NOMO-1 (cell line): Measurements from ENCODE around the gene ZNF761.
"Not testable (repeated sequence)": the region's sequence is repeated elsewhere in the genome, so short reads cannot be mapped to it uniquely, and the experiment has no call there.

Source experiments
- DNase-seq, 2 experiments: peaks; one replicate each; lab custom pipeline; 2025; ENCODE audit not compliant: unreplicated experiment in 2 of 2; lab: John Stamatoyannopoulos, UW

ZNF761 gene

GRCh38 chr19:53455828-53456227 is 24.0 kb downstream of the ZNF761 start:
- no peak for DNase-seq

- not testable (repeated sequence) for DNase-seq
Observed at GRCh38 chr19:53460131-53460721, 28.4 kb downstream of the ZNF761 start.

DNA sequence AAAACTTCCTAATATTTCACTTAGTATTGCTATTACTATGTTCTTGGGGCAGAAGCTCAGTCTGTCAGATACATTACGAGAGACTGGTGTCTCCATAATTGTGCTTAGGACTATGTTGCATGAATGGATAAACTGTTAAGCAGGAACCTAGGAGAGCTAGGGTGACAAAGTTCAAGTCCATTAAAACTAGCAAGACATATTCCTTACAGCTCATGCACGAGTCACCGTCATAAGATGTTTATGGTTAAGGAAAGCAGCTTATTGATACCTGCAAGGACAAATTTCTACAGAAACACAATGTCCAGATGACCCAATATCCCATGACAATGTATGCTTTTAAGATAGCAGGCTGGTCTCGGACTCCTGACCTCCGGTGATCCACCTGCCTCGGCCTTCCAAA is 30.1 kb downstream of the ZNF761 start:
- no peak for DNase-seq

- no peak for DNase-seq
Observed at GRCh38 chr19:53462861-53463260, 31.1 kb downstream of the ZNF761 start.

DNA sequence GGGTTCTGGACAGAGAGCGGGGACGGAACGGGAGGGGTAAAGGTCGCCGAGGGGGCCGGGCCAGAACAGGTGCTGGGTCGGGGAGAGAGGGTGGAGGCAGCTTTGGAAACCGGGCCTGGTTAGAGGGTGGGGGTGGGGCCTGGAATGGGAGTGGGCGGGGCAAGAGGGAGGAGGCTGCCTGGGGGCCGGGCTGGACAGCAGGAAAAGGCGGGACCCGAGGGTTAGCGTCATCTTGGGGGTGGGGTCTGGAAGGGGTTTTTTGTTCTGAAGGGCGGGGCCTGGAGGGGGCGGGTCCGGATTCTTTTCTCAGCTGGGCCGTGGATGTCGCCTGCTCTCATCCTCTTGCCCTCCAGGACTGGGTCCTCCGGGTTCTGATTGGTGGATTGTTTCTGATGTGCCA is 31.5 kb downstream of the ZNF761 start:
- DNase-seq, result no peak

GRCh38 chr19:53466726-53467484 is 35.1 kb downstream of the ZNF761 start:
- peak in 1 of 2 experiments; percentile 27 for DNase-seq

GRCh38 chr19:53467485-53468262 is 35.9 kb downstream of the ZNF761 start, which contains the start of gene ZNF813:
Gene ZNF813 (plus strand): TSS chr19:53467733. CDS start chr19:53483823, 16,090 bp downstream.
- DNase-seq, result peak; percentile 76 to 87

GRCh38 chr19:53468628-53469027 is 36.8 kb downstream of the ZNF761 start:
- DNase-seq, result not testable (repeated sequence)

- no peak for DNase-seq
Observed at GRCh38 chr19:53471916-53472315, 40.1 kb downstream of the ZNF761 start.

GRCh38 chr19:53474832-53475231 is 43.0 kb downstream of the ZNF761 start:
- DNase-seq, result not testable (repeated sequence)

DNA sequence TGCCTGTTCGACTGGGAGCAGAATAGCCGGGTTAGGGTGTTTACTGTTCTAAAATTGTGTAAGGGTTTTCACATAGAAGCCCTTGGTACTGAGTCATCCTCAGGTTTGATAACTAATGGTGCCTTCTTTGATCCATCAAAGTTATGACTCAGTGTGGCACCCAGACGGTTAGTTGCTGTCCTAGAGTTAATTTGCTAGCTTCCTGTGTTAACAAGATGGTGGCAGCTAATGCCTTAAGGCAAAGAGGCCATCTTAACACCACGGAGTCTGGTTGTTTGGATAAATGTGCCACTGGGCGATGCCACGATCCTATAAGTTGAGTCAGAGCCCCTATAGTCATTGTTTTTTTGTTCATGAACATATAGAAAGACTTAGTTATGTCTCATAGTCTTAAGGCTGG is 43.7 kb downstream of the ZNF761 start:
- DNase-seq, result not testable (repeated sequence)

GRCh38 chr19:53483751-53484150 is 52.0 kb downstream of the ZNF761 start:
- not testable (repeated sequence) for DNase-seq

DNA sequence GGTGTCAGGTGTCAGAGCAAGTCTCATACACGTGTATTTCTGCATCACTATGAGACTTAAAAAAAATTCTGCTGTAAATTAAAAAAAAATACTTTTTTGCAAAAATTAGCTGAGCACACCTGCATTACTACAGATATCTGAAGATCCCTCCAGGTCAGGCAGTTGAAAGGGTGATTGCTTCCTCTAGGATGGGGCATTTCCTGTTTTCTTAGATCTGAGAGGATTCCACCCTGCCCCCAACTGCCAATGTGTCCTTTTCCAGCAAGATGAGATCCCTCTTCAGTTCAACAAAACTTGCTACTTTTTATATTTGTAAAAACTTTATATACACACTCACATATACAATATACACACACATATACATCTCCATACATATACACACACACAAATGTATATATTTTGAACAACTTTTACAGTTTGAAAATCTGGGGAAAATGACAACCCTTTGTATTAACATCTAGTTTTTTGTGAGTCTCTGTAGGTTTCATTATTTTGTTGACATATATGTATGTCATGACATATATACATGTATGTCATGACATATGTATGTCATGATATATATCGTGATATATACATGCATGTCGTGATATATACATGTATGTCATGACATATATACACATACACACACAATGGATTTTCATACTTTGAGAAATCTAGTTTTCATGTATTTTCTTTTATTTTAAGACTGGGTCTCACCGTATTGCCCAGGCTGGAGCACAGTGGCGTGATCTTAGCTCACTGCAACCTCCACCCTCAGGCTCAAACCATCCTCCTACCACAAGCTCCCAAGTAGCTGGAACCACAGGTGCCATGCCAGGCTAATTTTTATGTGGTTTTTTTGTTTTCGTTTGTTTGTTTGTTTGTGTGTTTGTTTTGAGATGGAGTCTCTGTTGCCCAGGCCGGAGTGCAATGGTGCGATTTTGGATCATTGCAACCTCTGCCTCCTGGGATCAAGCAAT is 53.5 kb downstream of the ZNF761 start:
- no peak for DNase-seq

DNA sequence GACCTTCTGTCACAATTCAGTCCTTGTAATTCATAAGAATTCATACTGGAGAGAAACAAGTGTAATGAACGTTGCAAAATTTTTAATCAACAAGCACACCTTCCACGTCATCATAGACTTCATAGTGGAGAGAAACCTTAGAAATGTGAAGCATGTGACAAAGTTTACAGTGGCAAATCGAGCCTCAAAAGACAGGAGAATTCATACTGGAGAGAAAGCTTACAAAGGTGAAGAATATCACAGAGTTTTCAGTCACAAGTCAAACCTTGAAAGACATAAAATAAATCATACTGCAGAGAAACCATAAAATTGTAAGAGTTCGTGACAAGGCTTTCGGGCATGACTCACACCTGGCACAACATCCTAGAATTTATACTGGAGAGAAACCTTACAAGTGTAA is 60.4 kb downstream of the ZNF761 start:
- no peak for DNase-seq

DNA sequence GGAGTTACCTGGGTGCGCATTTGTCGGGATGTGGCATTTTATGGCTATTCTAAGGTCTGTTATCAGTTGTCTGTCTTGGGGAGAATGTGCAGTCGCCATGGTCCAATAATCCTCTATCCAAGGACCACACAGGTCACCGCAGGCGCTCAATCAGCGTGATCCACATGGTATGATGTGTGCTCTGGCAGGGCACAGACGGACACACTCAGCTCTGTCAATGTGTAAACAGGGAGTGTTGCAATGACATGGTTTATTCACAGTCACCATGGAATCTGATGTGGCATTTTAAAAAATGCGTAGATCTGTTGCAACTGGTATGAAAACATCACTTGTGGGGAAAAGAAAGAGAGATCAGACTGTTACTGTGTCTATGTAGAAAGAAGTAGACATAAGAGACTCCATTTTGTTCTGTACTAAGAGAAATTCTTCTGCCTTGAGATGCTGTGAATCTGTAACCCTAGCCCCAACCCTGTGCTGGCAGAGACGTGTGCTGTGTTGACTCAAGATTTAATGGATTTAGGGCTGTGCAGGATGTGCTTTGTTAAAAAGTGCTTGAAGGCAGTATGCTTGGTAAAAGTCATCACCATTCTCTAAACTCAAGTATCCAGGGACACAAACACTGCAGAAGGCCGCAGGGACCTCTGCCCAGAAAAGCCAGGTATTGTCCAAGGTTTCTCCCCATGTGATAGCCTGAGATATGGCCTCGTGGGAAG is 65.7 kb downstream of the ZNF761 start:
- DNase-seq, result not testable (repeated sequence)

DNA sequence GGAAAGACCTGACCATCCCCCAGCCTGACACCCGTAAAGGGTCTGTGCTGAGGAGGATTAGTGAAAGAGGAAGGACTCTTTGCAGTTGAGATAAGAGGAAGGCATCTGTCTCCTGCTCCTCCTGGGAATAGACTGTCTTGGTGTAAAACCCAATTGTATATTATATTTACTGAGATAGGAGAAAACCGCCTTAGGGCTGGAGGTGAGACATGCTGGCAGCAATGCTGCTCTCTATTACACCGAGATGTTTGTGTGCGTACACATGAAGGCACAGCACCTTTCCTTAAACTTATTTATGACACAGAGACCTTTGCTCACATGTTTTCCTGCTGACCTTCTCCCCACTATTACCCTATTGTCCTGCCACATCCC is 66.2 kb downstream of the ZNF761 start:
- not testable (repeated sequence) for DNase-seq

- not testable (repeated sequence) for DNase-seq
Observed at GRCh38 chr19:53503151-53503550, 71.4 kb downstream of the ZNF761 start.

DNA sequence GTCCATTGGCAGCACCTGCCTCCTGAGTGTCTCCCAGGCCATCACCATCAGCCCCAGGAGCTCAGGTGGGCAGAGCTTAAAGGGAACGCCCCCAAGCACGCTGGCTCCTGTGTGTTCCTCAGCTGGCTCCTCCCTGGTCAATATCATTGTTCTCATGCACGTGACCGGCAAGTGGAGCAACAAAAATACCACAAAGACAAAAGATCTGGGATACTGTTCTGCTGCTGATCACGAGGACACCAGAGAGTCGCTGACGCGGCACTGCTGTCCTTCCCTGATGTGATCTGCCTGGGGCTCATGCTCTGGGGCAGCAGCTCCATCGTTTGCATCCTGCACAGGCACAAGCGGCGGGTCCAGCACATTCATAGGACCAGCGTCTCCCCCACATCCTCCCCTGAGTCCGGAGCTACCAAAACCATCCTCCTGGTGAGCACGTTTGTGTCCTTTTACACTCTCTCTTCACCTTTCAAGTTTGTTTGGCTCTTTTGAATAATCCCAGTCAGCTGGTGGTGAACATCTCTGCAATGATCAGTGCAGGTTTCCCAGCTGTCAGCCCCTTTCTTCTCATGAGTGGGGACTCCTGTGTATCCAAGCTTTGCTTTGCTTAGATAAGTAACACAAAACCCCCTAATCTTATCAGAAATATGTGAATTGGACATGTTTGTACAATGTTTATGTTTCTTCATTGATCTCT is 72.0 kb downstream of the ZNF761 start:
- DNase-seq, result not testable (repeated sequence)

DNA sequence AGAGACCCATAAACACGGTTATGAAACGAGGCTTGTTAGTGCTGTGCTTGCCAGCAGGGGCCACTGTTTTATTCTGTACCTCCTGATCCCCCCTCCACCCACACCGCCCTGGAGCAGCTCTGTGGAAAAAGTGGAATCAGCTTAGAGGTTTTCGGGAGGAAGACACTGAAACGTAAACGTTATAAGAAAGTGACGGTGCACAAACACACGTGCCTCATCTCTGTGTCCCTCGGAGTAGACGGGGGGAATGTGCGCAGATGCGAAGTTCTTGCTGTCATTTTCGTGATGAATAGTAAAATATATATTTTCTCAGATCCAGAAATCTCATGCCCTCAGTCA is 72.5 kb downstream of the ZNF761 start:
- DNase-seq, result not testable (repeated sequence)
